ENCODE measurements around the gene JKAMP. TPM values are rescaled to one million over a fixed set of nuclear protein-coding genes. Genes with fewer than 3 reads are reported as not detected.

JKAMP gene
- total RNA-seq, 1 donor from 2014 or later, result 182 TPM

- H4K20me1 ChIP-seq (ENCODE audit: low read depth), result peaks cover 32% of the 10 kb centered on the region
- peak overlapping the region; percentile 89 for H3K4me2 ChIP-seq
- H3K9me3 Mint-ChIP-seq, result no peaks in the 10 kb centered on the region
- TF ChIP-seq, protein P1, sequence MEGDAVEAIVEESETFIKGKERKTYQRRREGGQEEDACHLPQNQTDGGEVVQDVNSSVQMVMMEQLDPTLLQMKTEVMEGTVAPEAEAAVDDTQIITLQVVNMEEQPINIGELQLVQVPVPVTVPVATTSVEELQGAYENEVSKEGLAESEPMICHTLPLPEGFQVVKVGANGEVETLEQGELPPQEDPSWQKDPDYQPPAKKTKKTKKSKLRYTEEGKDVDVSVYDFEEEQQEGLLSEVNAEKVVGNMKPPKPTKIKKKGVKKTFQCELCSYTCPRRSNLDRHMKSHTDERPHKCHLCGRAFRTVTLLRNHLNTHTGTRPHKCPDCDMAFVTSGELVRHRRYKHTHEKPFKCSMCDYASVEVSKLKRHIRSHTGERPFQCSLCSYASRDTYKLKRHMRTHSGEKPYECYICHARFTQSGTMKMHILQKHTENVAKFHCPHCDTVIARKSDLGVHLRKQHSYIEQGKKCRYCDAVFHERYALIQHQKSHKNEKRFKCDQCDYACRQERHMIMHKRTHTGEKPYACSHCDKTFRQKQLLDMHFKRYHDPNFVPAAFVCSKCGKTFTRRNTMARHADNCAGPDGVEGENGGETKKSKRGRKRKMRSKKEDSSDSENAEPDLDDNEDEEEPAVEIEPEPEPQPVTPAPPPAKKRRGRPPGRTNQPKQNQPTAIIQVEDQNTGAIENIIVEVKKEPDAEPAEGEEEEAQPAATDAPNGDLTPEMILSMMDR (IDR thresholded peaks at IDR 0.05), result no peak
- TF ChIP-seq EZH2phosphoT487 (IDR thresholded peaks at IDR 0.05) (no peak), EZH2 (IDR thresholded peaks at IDR 0.05) (no peak)
- H3K36me3 Mint-ChIP-seq, result peaks cover 2% of the 10 kb centered on the region
- peak overlapping the region; percentile 98 for H3K4me3 Mint-ChIP-seq
- peak overlapping the region; percentile 74 for H3K4me3 ChIP-seq
- no peak overlapping the region for H3K27ac Mint-ChIP-seq
- no peaks in the 10 kb centered on the region for H3K27me3 Mint-ChIP-seq (ENCODE audit: insufficient read depth, low read depth)
- peaks cover 7% of the 10 kb centered on the region for H3F3A ChIP-seq (ENCODE audit: low read depth)
- H3K27me3 ChIP-seq, result no peaks in the 10 kb centered on the region
- peaks cover 10% of the 10 kb centered on the region for H3K4me1 ChIP-seq
- no peak overlapping the region for H2AFZ ChIP-seq (replicated peaks)
- H3K9me3 ChIP-seq (ENCODE audit: low read depth), result no peaks in the 10 kb centered on the region
- H3K4me1 Mint-ChIP-seq, result peaks cover 25% of the 10 kb centered on the region
- no peak overlapping the region for H3K9ac ChIP-seq
- H3K27ac ChIP-seq, result no peak overlapping the region
- H3K36me3 ChIP-seq, result peaks cover 5% of the 10 kb centered on the region
- peaks cover 57% of the 10 kb centered on the region for H3K79me2 ChIP-seq (ENCODE audit: low read depth)
- DNase-seq (ENCODE audit: low spot score), result no peak
These were observed 1.6 kb upstream of the JKAMP start for GRCh38 chr14:59482541-59483331.

- Histone ChIP-seq H3K4me2 (peak overlapping the region; percentile 89), H3K9me3 (ENCODE audit: low read depth) (no peaks in the 10 kb centered on the region), H3F3A (ENCODE audit: low read depth) (peaks cover 7% of the 10 kb centered on the region), H3K4me1 (peaks cover 10% of the 10 kb centered on the region), H3K27me3 (no peaks in the 10 kb centered on the region), H3K79me2 (ENCODE audit: low read depth) (peaks cover 63% of the 10 kb centered on the region), H2AFZ (replicated peaks) (peak overlapping the region; percentile 90), H4K20me1 (ENCODE audit: low read depth) (peaks cover 34% of the 10 kb centered on the region), H3K9ac (no peak overlapping the region), H3K36me3 (peaks cover 11% of the 10 kb centered on the region), H3K27ac (no peak overlapping the region), H3K4me3 (peak overlapping the region; percentile 74)
- no peak for DNase-seq (ENCODE audit: low spot score)
- Mint-ChIP-seq H3K36me3 (peaks cover 5% of the 10 kb centered on the region), H3K9me3 (no peaks in the 10 kb centered on the region), H3K4me3 (peak overlapping the region; percentile 98), H3K27ac (peak overlapping the region; percentile 92), H3K4me1 (peaks cover 25% of the 10 kb centered on the region), H3K27me3 (ENCODE audit: insufficient read depth, low read depth) (no peaks in the 10 kb centered on the region)
- TF ChIP-seq, protein P1 (IDR thresholded peaks at IDR 0.05), result no peak
- TF ChIP-seq EZH2phosphoT487 (IDR thresholded peaks at IDR 0.05) (no peak), EZH2 (IDR thresholded peaks at IDR 0.05) (no peak)
These were observed 954 bp upstream of the JKAMP start for GRCh38 chr14:59483363-59483762.

DNA sequence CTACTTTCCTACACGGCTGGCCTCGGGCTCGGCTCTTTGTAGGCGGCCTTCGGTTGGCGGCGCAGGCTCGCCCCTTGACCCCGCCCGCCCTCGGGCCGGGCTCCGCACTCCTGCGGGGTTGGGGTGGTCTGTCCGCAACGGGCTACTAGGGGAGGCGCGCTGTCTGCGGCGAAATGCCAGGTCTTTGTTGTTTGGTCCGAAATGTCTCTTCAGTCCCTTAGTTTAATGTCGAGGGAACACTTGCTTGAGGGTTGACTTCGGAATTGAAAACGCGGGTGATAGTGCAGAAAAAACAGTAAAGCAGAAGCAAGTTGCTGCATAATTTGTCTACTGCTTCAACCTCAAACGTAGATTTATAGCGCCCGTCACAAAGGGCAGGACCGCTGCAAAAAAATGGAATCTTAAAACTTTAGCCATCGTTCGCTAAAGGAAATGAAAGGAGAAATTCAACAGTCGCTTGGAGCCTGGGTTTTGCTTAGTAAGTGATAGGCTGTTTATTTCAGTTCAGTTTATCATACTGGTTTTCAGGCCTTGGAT lies 390 bp downstream of the JKAMP start:
- H3K4me2 ChIP-seq, result peak overlapping the region; percentile 89
- peak overlapping the region; percentile 92 for H3K27ac Mint-ChIP-seq
- H4K20me1 ChIP-seq (ENCODE audit: low read depth), result peaks cover 37% of the 10 kb centered on the region
- H3K9ac ChIP-seq, result peak overlapping the region; percentile 77
- H3K27me3 Mint-ChIP-seq (ENCODE audit: insufficient read depth, low read depth), result no peaks in the 10 kb centered on the region
- no peak for DNase-seq (ENCODE audit: low spot score)
- H3F3A ChIP-seq (ENCODE audit: low read depth), result peaks cover 7% of the 10 kb centered on the region
- H3K4me1 Mint-ChIP-seq, result peaks cover 25% of the 10 kb centered on the region
- H3K9me3 ChIP-seq (ENCODE audit: low read depth), result no peaks in the 10 kb centered on the region
- peak overlapping the region; percentile 98 for H3K4me3 Mint-ChIP-seq
- TF ChIP-seq, protein P1 (IDR thresholded peaks at IDR 0.05), result no peak
- TF ChIP-seq EZH2phosphoT487 (IDR thresholded peaks at IDR 0.05) (no peak), EZH2 (IDR thresholded peaks at IDR 0.05) (no peak)
- H3K79me2 ChIP-seq (ENCODE audit: low read depth), result peaks cover 70% of the 10 kb centered on the region
- H3K9me3 Mint-ChIP-seq, result no peaks in the 10 kb centered on the region
- H3K36me3 ChIP-seq, result peaks cover 14% of the 10 kb centered on the region
- no peaks in the 10 kb centered on the region for H3K27me3 ChIP-seq
- peak overlapping the region; percentile 74 for H3K4me3 ChIP-seq
- peak overlapping the region; percentile 79 for H2AFZ ChIP-seq (replicated peaks)
- H3K27ac ChIP-seq, result peak overlapping the region; percentile 79
- peaks cover 15% of the 10 kb centered on the region for H3K36me3 Mint-ChIP-seq
- peaks cover 10% of the 10 kb centered on the region for H3K4me1 ChIP-seq

Measured in neural progenitor cell (in vitro differentiated cells).